ENCODE measurements around the gene WDR81.

Gene WDR81

GRCh38 chr17:1744551-1745512, 20.3 kb downstream of the WDR81 start:
- Histone ChIP-seq H3K4me3 (ENCODE audit: low read length) (no peak overlapping the region), H3K79me2 (ENCODE audit: low read length) (no peaks in the 10 kb centered on the region), H3K4me1 (ENCODE audit: low read length) (no peaks in the 10 kb centered on the region), H3K27ac (ENCODE audit: low read length) (no peak overlapping the region), H3K4me2 (ENCODE audit: low read length) (no peak overlapping the region), H4K20me1 (ENCODE audit: insufficient read depth, low read length) (no peaks in the 10 kb centered on the region), H3K9ac (ENCODE audit: low read length) (no peak overlapping the region), H3K27me3 (ENCODE audit: low read depth, low read length) (no peaks in the 10 kb centered on the region), H3K36me3 (replicated peaks; ENCODE audit: low read depth, low read length) (no peaks in the 10 kb centered on the region), H2AFZ (ENCODE audit: low read depth, low read length) (no peak overlapping the region), H3K9me3 (ENCODE audit: insufficient read depth, low read length) (no peaks in the 10 kb centered on the region)
- no peak for TF ChIP-seq EZH2phosphoT487 (IDR thresholded peaks at IDR 0.05; ENCODE audit: low read depth)
- no peak for TF ChIP-seq CTCF (IDR thresholded peaks at IDR 0.05; ENCODE audit: low read depth, low read length)

GRCh38 chr17:1745513-1746020, 21.1 kb downstream of the WDR81 start:
- Histone ChIP-seq H3K27ac (ENCODE audit: low read length) (no peak overlapping the region), H3K36me3 (replicated peaks; ENCODE audit: low read depth, low read length) (no peaks in the 10 kb centered on the region), H2AFZ (ENCODE audit: low read depth, low read length) (no peak overlapping the region), H3K9ac (ENCODE audit: low read length) (no peak overlapping the region), H4K20me1 (ENCODE audit: insufficient read depth, low read length) (no peaks in the 10 kb centered on the region), H3K4me2 (ENCODE audit: low read length) (no peak overlapping the region), H3K27me3 (ENCODE audit: low read depth, low read length) (no peaks in the 10 kb centered on the region), H3K9me3 (ENCODE audit: insufficient read depth, low read length) (no peaks in the 10 kb centered on the region), H3K4me3 (ENCODE audit: low read length) (no peak overlapping the region), H3K4me1 (ENCODE audit: low read length) (no peaks in the 10 kb centered on the region), H3K79me2 (ENCODE audit: low read length) (no peaks in the 10 kb centered on the region)
- no peak for TF ChIP-seq EZH2phosphoT487 (IDR thresholded peaks at IDR 0.05; ENCODE audit: low read depth)
- no peak for TF ChIP-seq CTCF (IDR thresholded peaks at IDR 0.05; ENCODE audit: low read depth, low read length)

GRCh38 chr17:1746975-1747543, 22.6 kb downstream of the WDR81 start:
- H3K4me2 ChIP-seq (ENCODE audit: low read length), result no peak overlapping the region

More at GRCh38 chr17:1746975-1747543, 22.6 kb downstream of the WDR81 start:
- Histone ChIP-seq H3K9ac (ENCODE audit: low read length) (no peak overlapping the region), H3K9me3 (ENCODE audit: insufficient read depth, low read length) (no peaks in the 10 kb centered on the region), H3K79me2 (ENCODE audit: low read length) (no peaks in the 10 kb centered on the region), H3K36me3 (replicated peaks; ENCODE audit: low read depth, low read length) (no peaks in the 10 kb centered on the region), H3K4me1 (ENCODE audit: low read length) (peaks cover 7% of the 10 kb centered on the region), H4K20me1 (ENCODE audit: insufficient read depth, low read length) (no peaks in the 10 kb centered on the region), H3K27me3 (ENCODE audit: low read depth, low read length) (no peaks in the 10 kb centered on the region), H2AFZ (ENCODE audit: low read depth, low read length) (no peak overlapping the region), H3K27ac (ENCODE audit: low read length) (no peak overlapping the region), H3K4me3 (ENCODE audit: low read length) (no peak overlapping the region)
- TF ChIP-seq CTCF (IDR thresholded peaks at IDR 0.05; ENCODE audit: low read depth, low read length) (no peak), EZH2phosphoT487 (IDR thresholded peaks at IDR 0.05; ENCODE audit: low read depth) (no peak)

Measured in OCI-LY3 (cell line).